ENCODE data around the gene DMRTA2. TPM values are rescaled to one million over a fixed set of nuclear protein-coding genes. Genes with fewer than 3 reads are reported as not detected.

DMRTA2 gene
- total RNA-seq, 1 donor = under 0.01 TPM

DNA sequence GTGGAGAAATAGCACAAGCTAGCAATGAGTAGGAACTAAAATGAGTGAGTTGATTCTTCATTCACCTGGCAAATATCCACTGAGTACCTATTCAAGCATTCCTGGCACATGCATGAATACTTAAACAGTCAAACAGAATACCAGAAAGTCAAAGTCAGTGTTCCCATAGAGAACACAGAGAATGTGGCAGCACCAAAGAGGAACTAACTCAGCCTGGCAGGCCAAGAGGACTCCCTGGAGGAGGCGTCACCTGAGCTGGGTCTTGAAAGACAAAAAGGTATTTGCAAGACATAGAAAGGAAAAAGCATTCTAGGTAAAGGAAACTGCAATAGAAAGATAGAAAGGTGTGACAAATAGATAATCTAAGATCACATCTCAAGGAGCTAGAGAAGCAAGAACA lies 49.7 kb downstream of the DMRTA2 start:
- TF ChIP-seq, protein P1, sequence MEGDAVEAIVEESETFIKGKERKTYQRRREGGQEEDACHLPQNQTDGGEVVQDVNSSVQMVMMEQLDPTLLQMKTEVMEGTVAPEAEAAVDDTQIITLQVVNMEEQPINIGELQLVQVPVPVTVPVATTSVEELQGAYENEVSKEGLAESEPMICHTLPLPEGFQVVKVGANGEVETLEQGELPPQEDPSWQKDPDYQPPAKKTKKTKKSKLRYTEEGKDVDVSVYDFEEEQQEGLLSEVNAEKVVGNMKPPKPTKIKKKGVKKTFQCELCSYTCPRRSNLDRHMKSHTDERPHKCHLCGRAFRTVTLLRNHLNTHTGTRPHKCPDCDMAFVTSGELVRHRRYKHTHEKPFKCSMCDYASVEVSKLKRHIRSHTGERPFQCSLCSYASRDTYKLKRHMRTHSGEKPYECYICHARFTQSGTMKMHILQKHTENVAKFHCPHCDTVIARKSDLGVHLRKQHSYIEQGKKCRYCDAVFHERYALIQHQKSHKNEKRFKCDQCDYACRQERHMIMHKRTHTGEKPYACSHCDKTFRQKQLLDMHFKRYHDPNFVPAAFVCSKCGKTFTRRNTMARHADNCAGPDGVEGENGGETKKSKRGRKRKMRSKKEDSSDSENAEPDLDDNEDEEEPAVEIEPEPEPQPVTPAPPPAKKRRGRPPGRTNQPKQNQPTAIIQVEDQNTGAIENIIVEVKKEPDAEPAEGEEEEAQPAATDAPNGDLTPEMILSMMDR (IDR thresholded peaks at IDR 0.05; ENCODE audit: extremely low read depth, low read depth, low read length) = no peak
- H3K4me1 ChIP-seq (ENCODE audit: insufficient read depth, low read length) = no peaks in the 10 kb centered on the region
- no peaks in the 10 kb centered on the region for H4K20me1 ChIP-seq (ENCODE audit: insufficient read depth, low read length)

GRCh38 chr1:50371749-50372148 lies 51.5 kb downstream of the DMRTA2 start:
- Histone ChIP-seq H3K27ac (ENCODE audit: low read depth, low read length) (no peak overlapping the region), H3K4me3 (ENCODE audit: insufficient read depth, low read length) (no peak overlapping the region), H3K27me3 (ENCODE audit: insufficient read depth, low read length) (peaks cover 17% of the 10 kb centered on the region), H3K79me2 (ENCODE audit: insufficient read depth, low read length) (no peaks in the 10 kb centered on the region), H4K20me1 (ENCODE audit: insufficient read depth, low read length) (no peaks in the 10 kb centered on the region), H3K9me3 (ENCODE audit: low read depth, low read length) (no peaks in the 10 kb centered on the region), H3K4me2 (ENCODE audit: insufficient read depth, low read length) (no peak overlapping the region), H2AFZ (ENCODE audit: low read length) (no peak overlapping the region), H3K4me1 (ENCODE audit: insufficient read depth, low read length) (no peaks in the 10 kb centered on the region), H3K36me3 (ENCODE audit: insufficient read depth, low read length) (no peaks in the 10 kb centered on the region)
- DNase-seq (ENCODE audit: insufficient read length, low spot score, missing footprints) = no peak
- TF ChIP-seq, protein P1 (IDR thresholded peaks at IDR 0.05; ENCODE audit: extremely low read depth, low read depth, low read length) = no peak

More for the DNA sequence above, 49.7 kb downstream of the DMRTA2 start:
- Histone ChIP-seq H3K36me3 (ENCODE audit: insufficient read depth, low read length) (no peaks in the 10 kb centered on the region), H3K27ac (ENCODE audit: low read depth, low read length) (no peak overlapping the region), H3K4me3 (ENCODE audit: insufficient read depth, low read length) (no peak overlapping the region), H3K27me3 (ENCODE audit: insufficient read depth, low read length) (peaks cover 11% of the 10 kb centered on the region), H3K79me2 (ENCODE audit: insufficient read depth, low read length) (no peaks in the 10 kb centered on the region), H2AFZ (ENCODE audit: low read length) (no peak overlapping the region), H3K4me2 (ENCODE audit: insufficient read depth, low read length) (no peak overlapping the region), H3K9me3 (ENCODE audit: low read depth, low read length) (no peaks in the 10 kb centered on the region)
- DNase-seq (ENCODE audit: insufficient read length, low spot score, missing footprints) = no peak

DNA sequence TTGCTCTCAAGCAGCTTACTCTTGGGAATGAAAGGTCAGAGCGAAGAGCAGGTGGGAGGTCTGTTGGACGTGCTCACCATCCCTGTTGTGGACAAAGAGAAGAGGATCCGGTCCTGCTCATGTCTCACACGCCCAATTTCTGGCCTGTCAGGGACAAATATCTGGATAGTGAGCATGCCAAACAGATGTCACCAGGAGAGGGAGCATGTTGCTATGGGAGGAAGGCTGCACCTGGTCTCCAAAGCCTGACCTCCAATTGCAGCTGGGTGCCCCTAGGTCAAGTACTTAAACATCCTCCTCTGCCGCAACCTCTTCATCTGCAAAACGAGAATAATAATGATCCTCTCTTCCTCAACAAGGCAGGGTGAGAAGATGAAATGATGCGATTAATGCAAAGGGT lies 53.4 kb downstream of the DMRTA2 start:
- no peaks in the 10 kb centered on the region for H3K36me3 ChIP-seq (ENCODE audit: insufficient read depth, low read length)
- H3K4me2 ChIP-seq (ENCODE audit: insufficient read depth, low read length) = no peak overlapping the region
- TF ChIP-seq, protein P1 (IDR thresholded peaks at IDR 0.05; ENCODE audit: extremely low read depth, low read depth, low read length) = peak; percentile 37
- H3K9me3 ChIP-seq (ENCODE audit: low read depth, low read length) = no peaks in the 10 kb centered on the region
- H3K79me2 ChIP-seq (ENCODE audit: insufficient read depth, low read length) = no peaks in the 10 kb centered on the region
- H3K4me3 ChIP-seq (ENCODE audit: insufficient read depth, low read length) = no peak overlapping the region
- no peak overlapping the region for H3K27ac ChIP-seq (ENCODE audit: low read depth, low read length)
- H2AFZ ChIP-seq (ENCODE audit: low read length) = no peak overlapping the region
- DNase-seq (ENCODE audit: insufficient read length, low spot score, missing footprints) = no peak
- H3K27me3 ChIP-seq (ENCODE audit: insufficient read depth, low read length) = peaks cover 19% of the 10 kb centered on the region
- no peaks in the 10 kb centered on the region for H4K20me1 ChIP-seq (ENCODE audit: insufficient read depth, low read length)
- no peaks in the 10 kb centered on the region for H3K4me1 ChIP-seq (ENCODE audit: insufficient read depth, low read length)

GRCh38 chr1:50369008-50369634 lies 54.1 kb downstream of the DMRTA2 start:
- Histone ChIP-seq H3K36me3 (ENCODE audit: insufficient read depth, low read length) (no peaks in the 10 kb centered on the region), H3K79me2 (ENCODE audit: insufficient read depth, low read length) (no peaks in the 10 kb centered on the region), H2AFZ (ENCODE audit: low read length) (no peak overlapping the region), H3K4me3 (ENCODE audit: insufficient read depth, low read length) (no peak overlapping the region), H3K4me1 (ENCODE audit: insufficient read depth, low read length) (no peaks in the 10 kb centered on the region), H3K9me3 (ENCODE audit: low read depth, low read length) (no peaks in the 10 kb centered on the region), H3K27me3 (ENCODE audit: insufficient read depth, low read length) (peaks cover 19% of the 10 kb centered on the region), H3K4me2 (ENCODE audit: insufficient read depth, low read length) (peak overlapping the region; percentile 76), H4K20me1 (ENCODE audit: insufficient read depth, low read length) (no peaks in the 10 kb centered on the region), H3K27ac (ENCODE audit: low read depth, low read length) (no peak overlapping the region)
- DNase-seq (ENCODE audit: insufficient read length, low spot score, missing footprints) = no peak
- TF ChIP-seq, protein P1 (IDR thresholded peaks at IDR 0.05; ENCODE audit: extremely low read depth, low read depth, low read length) = no peak

Measured in osteoblast (primary cell).